ENCODE data around the gene B4GALT1. TPM values are rescaled to one million over a fixed set of nuclear protein-coding genes. Genes with fewer than 3 reads are reported as not detected.
A peak's percentile ranks its signal among the peaks of the same experiment; 100 is the strongest.

The B4GALT1 gene
- total RNA-seq, 4 donors from 2014 or later: 42.3 to 60.4 (median 47.9) TPM

DNA sequence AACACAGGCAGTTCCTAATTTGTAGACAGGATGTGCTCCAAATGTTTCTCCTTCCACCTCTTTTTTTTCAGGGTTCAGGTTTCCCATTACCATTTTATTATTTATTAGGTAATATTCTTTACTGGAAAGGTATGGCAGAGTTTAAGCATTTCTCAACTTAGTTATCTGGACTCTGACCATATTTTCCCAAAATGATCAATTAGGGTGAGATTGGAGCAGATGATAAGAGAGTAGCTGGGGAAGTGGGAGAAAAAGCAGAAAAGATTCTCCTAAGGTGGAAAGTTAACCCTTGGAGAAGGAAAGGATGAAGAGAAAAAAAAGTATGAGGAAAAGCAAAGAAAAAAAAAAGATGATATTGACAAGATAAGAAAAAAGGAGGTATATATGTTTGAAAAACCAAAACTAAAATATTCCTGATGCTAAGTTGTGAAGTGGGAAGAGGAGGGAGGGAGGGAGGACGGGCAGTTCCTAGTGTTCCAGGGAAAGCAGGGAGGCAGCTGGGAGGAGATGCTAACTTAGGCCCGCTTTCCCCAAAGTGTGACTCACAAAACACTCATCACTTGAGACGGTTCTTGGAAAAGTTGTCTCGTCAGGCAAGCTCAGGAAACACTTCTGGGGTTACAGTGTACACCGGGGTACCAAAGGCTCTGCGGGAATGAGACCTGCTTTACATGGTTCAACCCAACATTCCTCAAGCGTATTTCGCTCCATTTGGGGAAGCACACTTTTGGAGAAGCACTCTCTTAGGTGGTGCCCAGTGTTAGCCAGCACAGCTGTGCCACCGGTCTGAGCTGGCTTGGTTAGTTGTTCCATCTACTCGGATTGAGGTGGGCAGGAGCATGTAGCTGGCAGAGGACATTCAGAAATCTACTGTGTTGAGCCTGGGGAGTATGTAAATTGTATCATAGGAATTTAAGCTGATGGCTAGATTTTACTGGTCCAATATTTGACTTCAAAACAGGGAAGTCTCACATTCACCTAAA, 35.1 kb downstream of the B4GALT1 start:
- H3K9me3 ChIP-seq: no peaks in the 10 kb centered on the region
- peak overlapping the region in 3 of 4 donors; percentile 48 to 77 (median 72) for H3K27ac ChIP-seq
- no peak overlapping the region for H3K4me3 ChIP-seq
- intact Hi-C loops (cut with DNase I): no loop called here
- DNase-seq: no peak
- H3K4me1 ChIP-seq: peaks cover 34 to 83% (median 45%) of the 10 kb centered on the region in 3 donors
- H3K27me3 ChIP-seq: no peaks in the 10 kb centered on the region
- TF ChIP-seq CTCF (IDR thresholded peaks at IDR 0.05) (no peak), POLR2A (IDR thresholded peaks at IDR 0.05) (no peak)
- H3K36me3 ChIP-seq: peaks cover 13 to 75% (median 15%) of the 10 kb centered on the region in 3 donors
- WGBS, 2 donors: 36 to 52% methylated on average over 6 to 8 of the region's 10 CpGs

DNA sequence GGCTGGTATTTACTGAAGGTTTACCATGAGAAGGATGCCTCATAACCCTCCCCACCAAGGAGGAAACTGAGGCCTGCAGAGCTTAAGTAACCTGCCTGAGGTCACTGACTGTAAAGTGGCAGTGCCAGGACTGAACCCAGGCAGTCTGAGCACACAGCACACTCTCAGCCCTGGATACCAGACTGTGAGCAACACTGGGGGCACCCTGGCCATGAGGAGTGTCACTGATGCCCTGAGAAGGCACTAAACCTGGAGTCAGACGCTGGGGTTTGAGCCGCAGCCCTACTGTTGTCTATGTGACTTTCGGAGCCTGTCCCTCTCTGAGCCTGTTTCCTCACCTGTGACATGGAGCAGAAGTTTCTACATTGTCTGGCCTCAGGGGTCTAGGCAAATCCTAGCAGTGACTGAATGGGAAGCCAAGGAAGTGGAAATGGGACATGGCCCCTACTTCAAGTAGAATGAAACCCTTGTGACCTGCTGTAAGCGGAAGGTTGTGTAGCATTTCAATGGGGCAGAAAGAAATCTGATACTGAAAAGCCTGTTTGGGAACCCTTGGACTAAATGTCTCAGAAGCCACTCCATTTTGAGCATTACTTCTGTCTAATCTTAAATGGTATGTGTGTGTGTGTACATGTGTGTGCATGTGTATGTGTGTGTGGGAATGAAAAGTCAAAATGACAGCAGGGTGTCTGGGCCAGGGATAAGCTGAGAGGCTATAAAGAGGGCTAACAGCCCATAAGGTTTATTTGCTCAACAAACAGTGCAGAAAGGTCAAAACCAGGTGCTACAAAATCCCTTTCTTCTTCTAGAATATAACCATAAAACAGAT, 36.0 kb downstream of the B4GALT1 start:
- Histone ChIP-seq H3K27me3 (no peaks in the 10 kb centered on the region), H3K4me3 (no peak overlapping the region), H3K36me3 (peaks cover 13 to 84% (median 15%) of the 10 kb centered on the region in 3 donors), H3K4me1 (peaks cover 29 to 76% (median 40%) of the 10 kb centered on the region in 3 donors), H3K27ac (peak overlapping the region; percentile 57 to 80 (median 69)), H3K9me3 (no peaks in the 10 kb centered on the region)
- TF ChIP-seq POLR2A (IDR thresholded peaks at IDR 0.05): no peak
- TF ChIP-seq CTCF (IDR thresholded peaks at IDR 0.05): no peak
- 87 to 100% methylated on average over 4 of the region's 4 CpGs for WGBS, 2 donors
- DNase-seq: no peak
- intact Hi-C loops (cut with DNase I): no loop called here

DNA sequence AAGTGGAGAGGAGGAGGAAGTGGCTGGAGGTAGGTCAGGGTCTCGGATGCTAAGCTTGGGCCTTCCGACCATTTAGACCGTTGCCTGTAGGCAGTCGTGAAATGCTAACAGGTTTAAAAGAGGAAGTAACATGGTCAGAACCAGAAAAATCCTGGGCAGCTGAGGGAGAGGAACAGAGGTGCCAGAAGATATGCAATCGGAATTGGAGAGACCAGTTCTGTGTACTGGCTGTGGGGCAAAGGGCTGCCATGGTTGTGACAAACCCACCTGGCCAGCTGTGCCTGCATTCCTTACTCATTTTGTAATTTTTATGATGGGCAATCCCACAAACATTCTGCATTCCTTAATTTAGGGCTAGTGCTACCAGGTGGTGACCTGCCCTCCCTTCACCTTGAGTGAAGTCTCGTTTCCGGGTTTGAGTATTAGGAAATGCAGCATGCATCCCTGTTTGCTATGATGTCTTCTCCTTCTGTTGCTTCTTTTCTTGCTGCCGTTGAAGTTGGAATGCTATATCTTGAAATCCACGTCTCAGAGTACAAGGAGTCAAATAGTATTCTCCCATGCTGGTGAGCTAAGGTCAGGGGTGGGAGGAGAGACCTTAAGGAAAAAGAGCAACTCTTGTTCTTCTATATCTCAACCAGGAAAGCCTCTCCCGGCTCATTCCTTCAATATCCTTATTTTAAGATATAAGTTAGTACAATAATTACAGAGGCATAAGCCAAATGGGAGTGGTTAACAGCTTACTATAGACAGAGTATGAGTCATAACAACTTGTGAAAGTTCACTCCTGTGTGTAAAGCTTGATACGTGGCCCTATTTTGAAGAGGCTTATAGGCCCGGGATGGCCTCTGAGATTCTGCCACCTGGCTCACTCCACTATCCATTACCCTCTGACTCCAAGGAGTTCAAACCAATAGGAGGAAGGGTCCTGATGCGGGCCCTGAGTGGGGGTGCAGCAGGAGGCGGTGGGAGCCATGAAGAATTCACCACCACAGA, 37.0 kb downstream of the B4GALT1 start:
- intact Hi-C loops (cut with DNase I): no loop called here
- peaks cover 13 to 91% (median 15%) of the 10 kb centered on the region in 3 donors for H3K36me3 ChIP-seq
- WGBS, 2 donors: 47 to 50% methylated on average over 14 of the region's 14 CpGs
- no peak for DNase-seq
- no peaks in the 10 kb centered on the region for H3K9me3 ChIP-seq
- H3K27ac ChIP-seq: peak overlapping the region; percentile 57 to 80 (median 69)
- no peaks in the 10 kb centered on the region for H3K27me3 ChIP-seq
- no peak for TF ChIP-seq CTCF (IDR thresholded peaks at IDR 0.05)
- TF ChIP-seq POLR2A (IDR thresholded peaks at IDR 0.05): no peak
- H3K4me1 ChIP-seq: peaks cover 31 to 76% (median 39%) of the 10 kb centered on the region in 3 donors
- H3K4me3 ChIP-seq: no peak overlapping the region

- DNase-seq: no peak
- no peak for TF ChIP-seq CTCF (IDR thresholded peaks at IDR 0.05)
- no peak for TF ChIP-seq POLR2A (IDR thresholded peaks at IDR 0.05)
- 67 to 77% methylated on average over 1 to 5 of the region's 5 CpGs for WGBS, 2 donors
These were observed 37.8 kb downstream of the B4GALT1 start for GRCh38 chr9:33129251-33129885.

More at GRCh38 chr9:33129251-33129885, 37.8 kb downstream of the B4GALT1 start:
- Histone ChIP-seq H3K9me3 (no peaks in the 10 kb centered on the region), H3K4me3 (no peak overlapping the region), H3K27me3 (no peaks in the 10 kb centered on the region), H3K27ac (peak overlapping the region; percentile 57 to 80 (median 69)), H3K4me1 (peaks cover 32 to 69% (median 39%) of the 10 kb centered on the region in 3 donors), H3K36me3 (peaks cover 13 to 91% (median 15%) of the 10 kb centered on the region in 3 donors)
- intact Hi-C loops (cut with DNase I): no loop called here
